Measurements from ENCODE around the gene NT5DC3. TPM values are rescaled to one million over a fixed set of nuclear protein-coding genes. Genes with fewer than 3 reads are reported as not detected.

The NT5DC3 gene
- total and polyA plus RNA-seq, 2 donors (not counting 3 experiments of a cell fraction or from before 2014, with no cell fraction given) = 1.5 to 6.7 TPM

- peak; percentile 83 for FAIRE-seq
- no peaks in the 10 kb centered on the region for H3K27me3 ChIP-seq (ENCODE audit: control insufficient read depth in 2 of 2, insufficient read depth in 2 of 2, low read length in 2 of 2)
- H3K27ac ChIP-seq (ENCODE audit: insufficient read depth, low read depth, low read length) = no peak overlapping the region
- H3K4me2 ChIP-seq (ENCODE audit: insufficient read depth, low read length) = no peak overlapping the region
- POLR2A ChIA-PET = no interaction called here
- CTCF ChIA-PET = interaction anchor here (0.6 to 6.3 kb wide), 29 partner anchors 9 to 1939 kb away, joined by 3 to 165 read pairs (median 4); partner anchors contain the start of genes HSP90B1 and NT5DC3
- H2AFZ ChIP-seq (ENCODE audit: low read depth, low read length) = no peak overlapping the region
- no peak overlapping the region for H3K4me3 ChIP-seq (replicated peaks in 1 of 3; ENCODE audit: insufficient read depth in 1 of 3, low read depth in 1 of 3, low read length in 3 of 3)
- DNase-seq (ENCODE audit: low read depth, low spot score) = peak; percentile 46
- dilution Hi-C loops (cut with MboI; ENCODE audit: extremely low pct_ligation_motif_present, low sequenced_read_pairs) = no loop called here
- H3K36me3 ChIP-seq (ENCODE audit: control insufficient read depth in 2 of 2, extremely low read depth in 1 of 2, insufficient read depth in 2 of 2, low read length in 2 of 2) = no peaks in the 10 kb centered on the region
- intact Hi-C loops (cut with micrococcal nuclease) = loop anchor here (1.0 to 2.0 kb wide), 5 partner anchors 70 to 337 kb away; partner anchors contain the start of gene NT5DC3
- no peaks in the 10 kb centered on the region for H3K79me2 ChIP-seq (ENCODE audit: control insufficient read depth, insufficient read depth, low read length)
- H4K20me1 ChIP-seq (replicated peaks; ENCODE audit: control insufficient read depth, extremely low read depth, insufficient read depth, low read length) = no peaks in the 10 kb centered on the region
- BruUV-seq (replicated peaks) = no TSS peak
- H3K9me3 ChIP-seq (replicated peaks; ENCODE audit: control insufficient read depth, insufficient read depth, low read length) = no peaks in the 10 kb centered on the region
- H3K9ac ChIP-seq (replicated peaks; ENCODE audit: extremely low read depth, insufficient read depth, low read length) = no peak overlapping the region
- TF ChIP-seq CTCF (IDR thresholded peaks at IDR 0.05; ENCODE audit: extremely low read depth in 1 of 2, insufficient read depth in 1 of 2, low read depth in 1 of 2, low read length in 2 of 2) = peak; percentile 56 to 70
- TF ChIP-seq EZH2 (IDR thresholded peaks at IDR 0.05; ENCODE audit: borderline replicate concordance, low read depth, low read length, severe bottlenecking) = no peak
- no peaks in the 10 kb centered on the region for H3K4me1 ChIP-seq (ENCODE audit: control insufficient read depth, extremely low read depth, insufficient read depth, low read length)
- no peaks in the 10 kb centered on the region for H3K9me1 ChIP-seq (replicated peaks; ENCODE audit: control insufficient read depth, extremely low read depth, insufficient read depth, low read length)
Observed at GRCh38 chr12:103771466-103771865, 69.6 kb downstream of the NT5DC3 start.

GRCh38 chr12:103769240-103769945 lies 71.6 kb downstream of the NT5DC3 start:
- CTCF ChIA-PET = interaction anchor here (0.9 to 6.3 kb wide), 5 partner anchors 16 to 340 kb away, joined by 3 to 165 read pairs (median 3); partner anchors contain the start of gene HSP90B1
- intact Hi-C loops (cut with micrococcal nuclease) (no loop called here), dilution Hi-C loops (cut with MboI; ENCODE audit: extremely low pct_ligation_motif_present, low sequenced_read_pairs) (no loop called here)
- no peaks in the 10 kb centered on the region for H3K79me2 ChIP-seq (ENCODE audit: control insufficient read depth, insufficient read depth, low read length)
- no TSS peak for BruUV-seq (replicated peaks)
- no peak overlapping the region for H3K9ac ChIP-seq (replicated peaks; ENCODE audit: extremely low read depth, insufficient read depth, low read length)
- no peak overlapping the region for H3K4me2 ChIP-seq (ENCODE audit: insufficient read depth, low read length)
- POLR2A ChIA-PET = no interaction called here
- H4K20me1 ChIP-seq (replicated peaks; ENCODE audit: control insufficient read depth, extremely low read depth, insufficient read depth, low read length) = no peaks in the 10 kb centered on the region
- FAIRE-seq (no peak), DNase-seq (ENCODE audit: low read depth, low spot score) (no peak)
- H3K9me1 ChIP-seq (replicated peaks; ENCODE audit: control insufficient read depth, extremely low read depth, insufficient read depth, low read length) = no peaks in the 10 kb centered on the region
- TF ChIP-seq GATA2 (IDR thresholded peaks at IDR 0.05; ENCODE audit: insufficient read depth, insufficient read length, low read depth, low read length) = no peak
- TF ChIP-seq JUN (IDR thresholded peaks at IDR 0.05; ENCODE audit: borderline replicate concordance, insufficient read depth, insufficient read length, low read depth) = no peak
- no peak for TF ChIP-seq POLR2AphosphoS5 (IDR thresholded peaks at IDR 0.05; ENCODE audit: insufficient read depth, low read depth, low read length)
- TF ChIP-seq POLR2A (IDR thresholded peaks at IDR 0.05; ENCODE audit: low read depth, low read length) = no peak
- TF ChIP-seq MYC (IDR thresholded peaks at IDR 0.05; ENCODE audit: low read depth, low read length) = no peak
- TF ChIP-seq CTCF (IDR thresholded peaks at IDR 0.05; ENCODE audit: extremely low read depth in 1 of 2, insufficient read depth in 1 of 2, low read depth in 1 of 2, low read length in 2 of 2) = no peak
- TF ChIP-seq EZH2 (IDR thresholded peaks at IDR 0.05; ENCODE audit: borderline replicate concordance, low read depth, low read length, severe bottlenecking) = no peak
- no peak for TF ChIP-seq MAX (IDR thresholded peaks at IDR 0.05; ENCODE audit: insufficient read depth, insufficient read length)
- TF ChIP-seq FOS (IDR thresholded peaks at IDR 0.05; ENCODE audit: borderline replicate concordance, insufficient read depth, low read length) = no peak
- H3K9me3 ChIP-seq (replicated peaks; ENCODE audit: control insufficient read depth, insufficient read depth, low read length) = no peaks in the 10 kb centered on the region
- no peak overlapping the region for H3K27ac ChIP-seq (ENCODE audit: insufficient read depth, low read depth, low read length)
- H3K4me1 ChIP-seq (ENCODE audit: control insufficient read depth, extremely low read depth, insufficient read depth, low read length) = no peaks in the 10 kb centered on the region
- H3K27me3 ChIP-seq (ENCODE audit: control insufficient read depth in 2 of 2, insufficient read depth in 2 of 2, low read length in 2 of 2) = no peaks in the 10 kb centered on the region
- no peaks in the 10 kb centered on the region for H3K36me3 ChIP-seq (ENCODE audit: control insufficient read depth in 2 of 2, extremely low read depth in 1 of 2, insufficient read depth in 2 of 2, low read length in 2 of 2)
- H3K4me3 ChIP-seq (replicated peaks in 1 of 3; ENCODE audit: insufficient read depth in 1 of 3, low read depth in 1 of 3, low read length in 3 of 3) = no peak overlapping the region
- no peak overlapping the region for H2AFZ ChIP-seq (ENCODE audit: low read depth, low read length)

All from endothelial cell of umbilical vein (primary cell).